ENCODE results near the gene NOC3L.

GRCh38 chr10:94334857-94335256 lies 27.9 kb downstream of the NOC3L start:
- TF ChIP-seq MAX (IDR thresholded peaks at IDR 0.05) (no peak), RAD21 (IDR thresholded peaks at IDR 0.05; ENCODE audit: low read depth) (no peak), TAF1 (IDR thresholded peaks at IDR 0.05; ENCODE audit: low read depth) (no peak), EP300 (IDR thresholded peaks at IDR 0.05; ENCODE audit: borderline replicate concordance) (no peak), ZBTB7A (IDR thresholded peaks at IDR 0.05; ENCODE audit: low read depth) (no peak), REST (IDR thresholded peaks at IDR 0.05; ENCODE audit: low read depth) (no peak), CREB1 (IDR thresholded peaks at IDR 0.05; ENCODE audit: low read depth) (no peak), CEBPB (IDR thresholded peaks at IDR 0.05) (no peak), YY1 (IDR thresholded peaks at IDR 0.05; ENCODE audit: low read depth) (no peak)

All from Ishikawa (cell line).